ENCODE measurements around the gene C16orf87. TPM values are rescaled to one million over a fixed set of nuclear protein-coding genes. Genes with fewer than 3 reads are reported as not detected.

The C16orf87 gene
- total RNA-seq, 1 experiment from 2014 or later, result 13.5 TPM

- Mint-ChIP-seq H3K4me3 (ENCODE audit: unreplicated experiment) (no peak overlapping the region), H3K9me3 (ENCODE audit: unreplicated experiment) (peaks cover 26% of the 10 kb centered on the region), H3K36me3 (ENCODE audit: insufficient read depth, unreplicated experiment) (peaks cover 7% of the 10 kb centered on the region), H3K4me1 (ENCODE audit: insufficient read depth, unreplicated experiment) (peaks cover 13% of the 10 kb centered on the region), H3K27ac (ENCODE audit: low read depth, unreplicated experiment) (no peak overlapping the region), H3K27me3 (ENCODE audit: insufficient read depth, unreplicated experiment) (no peaks in the 10 kb centered on the region)
- no peak for DNase-seq (ENCODE audit: unreplicated experiment)
- TF ChIP-seq CTCF (IDR thresholded peaks at IDR 0.05; ENCODE audit: unreplicated experiment), result no peak
- ChIA-PET CTCF (interaction anchor here (0.7 to 2.0 kb wide), 3 partner anchors 10 to 161 kb away, joined by 3 to 14 read pairs (median 3); no protein-coding TSS in a partner anchor), POLR2A (interaction anchor here (1.1 to 1.7 kb wide), 2 partner anchors 16 to 128 kb away, joined by 3 to 8 read pairs; no protein-coding TSS in a partner anchor)
- BruUV-seq (replicated peaks), result no TSS peak
- intact Hi-C loops (cut with micrococcal nuclease), result no loop called here
Measured at GRCh38 chr16:46812781-46813540, 18.0 kb downstream of the C16orf87 start.

GRCh38 chr16:46811682-46812081 lies 19.3 kb downstream of the C16orf87 start:
- ChIA-PET CTCF (interaction anchor here (0.6 to 1.7 kb wide), 2 partner anchors 10 to 120 kb away, joined by 3 to 5 read pairs; no protein-coding TSS in a partner anchor), POLR2A (no interaction called here)
- intact Hi-C loops (cut with micrococcal nuclease), result no loop called here
- Mint-ChIP-seq H3K27me3 (ENCODE audit: insufficient read depth, unreplicated experiment) (no peaks in the 10 kb centered on the region), H3K27ac (ENCODE audit: low read depth, unreplicated experiment) (no peak overlapping the region), H3K4me1 (ENCODE audit: insufficient read depth, unreplicated experiment) (peaks cover 13% of the 10 kb centered on the region), H3K9me3 (ENCODE audit: unreplicated experiment) (peaks cover 26% of the 10 kb centered on the region), H3K4me3 (ENCODE audit: unreplicated experiment) (no peak overlapping the region), H3K36me3 (ENCODE audit: insufficient read depth, unreplicated experiment) (peaks cover 11% of the 10 kb centered on the region)
- no TSS peak for BruUV-seq (replicated peaks)
- TF ChIP-seq CTCF (IDR thresholded peaks at IDR 0.05; ENCODE audit: unreplicated experiment), result no peak
- no peak for DNase-seq (ENCODE audit: unreplicated experiment)

- DNase-seq (ENCODE audit: unreplicated experiment), result no peak
- Mint-ChIP-seq H3K9me3 (ENCODE audit: unreplicated experiment) (peaks cover 10% of the 10 kb centered on the region), H3K27ac (ENCODE audit: low read depth, unreplicated experiment) (no peak overlapping the region), H3K4me3 (ENCODE audit: unreplicated experiment) (no peak overlapping the region), H3K27me3 (ENCODE audit: insufficient read depth, unreplicated experiment) (no peaks in the 10 kb centered on the region), H3K36me3 (ENCODE audit: insufficient read depth, unreplicated experiment) (peaks cover 20% of the 10 kb centered on the region), H3K4me1 (ENCODE audit: insufficient read depth, unreplicated experiment) (peaks cover 13% of the 10 kb centered on the region)
- CTCF ChIA-PET, result interaction anchor here (0.6 to 1.6 kb wide), 4 partner anchors 8 to 135 kb away, joined by 3 to 5 read pairs (median 4); no protein-coding TSS in a partner anchor
- TF ChIP-seq CTCF (IDR thresholded peaks at IDR 0.05; ENCODE audit: unreplicated experiment), result no peak
- POLR2A ChIA-PET, result interaction anchor here (0.6 to 1.7 kb wide), 3 partner anchors 20 to 124 kb away, joined by 3 to 4 read pairs (median 4); partner anchors contain the start of gene C16orf87
- intact Hi-C loops (cut with micrococcal nuclease), result no loop called here
- no TSS peak for BruUV-seq (replicated peaks)
Measured at GRCh38 chr16:46808997-46809396, 22.0 kb downstream of the C16orf87 start.

GRCh38 chr16:46807336-46807735 lies 23.6 kb downstream of the C16orf87 start:
- no peak overlapping the region for H3K4me3 Mint-ChIP-seq (ENCODE audit: unreplicated experiment)
- H3K4me1 Mint-ChIP-seq (ENCODE audit: insufficient read depth, unreplicated experiment), result no peaks in the 10 kb centered on the region
- no peaks in the 10 kb centered on the region for H3K9me3 Mint-ChIP-seq (ENCODE audit: unreplicated experiment)
- intact Hi-C loops (cut with micrococcal nuclease), result no loop called here
- H3K27ac Mint-ChIP-seq (ENCODE audit: low read depth, unreplicated experiment), result no peak overlapping the region
- DNase-seq (ENCODE audit: unreplicated experiment), result no peak
- peaks cover 32% of the 10 kb centered on the region for H3K36me3 Mint-ChIP-seq (ENCODE audit: insufficient read depth, unreplicated experiment)
- ChIA-PET CTCF (interaction anchor here (1.2 kb wide), 1 partner anchor 47 kb away, joined by 3 read pairs; no protein-coding TSS in a partner anchor), POLR2A (interaction anchor here (0.6 to 1.1 kb wide), 3 partner anchors 22 to 129 kb away, joined by 3 read pairs; no protein-coding TSS in a partner anchor)
- TF ChIP-seq CTCF (IDR thresholded peaks at IDR 0.05; ENCODE audit: unreplicated experiment), result no peak
- BruUV-seq (replicated peaks), result no TSS peak
- H3K27me3 Mint-ChIP-seq (ENCODE audit: insufficient read depth, unreplicated experiment), result no peaks in the 10 kb centered on the region
